Mesenteric fat pad (tissue), 1 donor: Measurements from ENCODE around the gene RTN4. TPM values are rescaled to one million over a fixed set of nuclear protein-coding genes. Genes with fewer than 3 reads are reported as not detected.
"Not testable (repeated sequence)": the region's sequence is repeated elsewhere in the genome, so short reads cannot be mapped to it uniquely, and the experiment has no call there.

Experiments
- DNase-seq: peaks from one replicate; pipeline ENCODE4 v3.0.0-alpha.2; 2020; ENCODE audit warnings: low spot score
- total RNA-seq: library from RNA; stranded (reverse); fragmentation: NEBNext Ultra II Directional; extraction: Animal tissue kit (Norgen Biotek cat#: 25700); gene quantifications from one replicate; pipeline ENCODE4 v1.2.1, GENCODE V29; 2021
- donor health status: DM: yes; HTN: yes; CAD: no.

The RTN4 gene
- total RNA-seq, 1 donor from 2014 or later: 681 TPM

DNA sequence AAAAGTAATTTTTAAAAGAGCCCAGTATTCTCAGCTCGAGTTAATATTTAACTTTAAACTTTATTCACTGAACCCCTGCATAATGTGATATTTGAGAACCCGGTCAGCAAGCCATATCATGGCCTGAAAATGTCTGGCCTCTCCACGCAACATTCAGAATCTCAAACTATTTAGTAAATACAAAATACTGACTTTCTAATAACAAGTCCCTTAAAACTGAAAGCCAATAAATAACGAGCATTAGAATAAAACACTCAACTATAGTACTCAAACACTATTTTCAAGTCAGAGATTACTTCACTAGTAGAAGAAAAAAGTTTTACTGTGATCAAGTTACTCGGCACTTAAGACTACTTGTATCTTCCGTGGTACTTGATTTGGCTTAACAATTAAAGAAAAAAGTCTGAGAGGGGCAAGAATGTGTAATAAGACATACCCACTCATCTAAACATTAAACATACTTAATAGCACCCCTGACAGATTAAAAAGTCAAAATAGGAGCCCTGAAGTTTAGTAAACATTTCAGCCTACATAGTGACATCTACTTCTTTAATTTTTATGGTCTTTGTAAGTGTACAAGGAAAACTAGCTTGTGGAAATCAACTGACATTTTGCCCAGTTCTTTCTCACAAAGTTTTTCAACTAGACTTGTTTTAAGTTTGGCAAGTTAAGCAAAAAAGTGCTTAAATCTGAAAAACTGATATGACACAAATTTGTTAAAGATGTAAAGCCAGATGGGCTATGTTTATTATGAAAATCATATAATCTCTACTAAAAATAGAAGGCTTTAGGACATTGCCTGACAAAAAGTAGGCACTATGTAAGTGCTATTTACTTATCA lies 38.2 kb downstream of the RTN4 start:
- DNase-seq: no peak

DNA sequence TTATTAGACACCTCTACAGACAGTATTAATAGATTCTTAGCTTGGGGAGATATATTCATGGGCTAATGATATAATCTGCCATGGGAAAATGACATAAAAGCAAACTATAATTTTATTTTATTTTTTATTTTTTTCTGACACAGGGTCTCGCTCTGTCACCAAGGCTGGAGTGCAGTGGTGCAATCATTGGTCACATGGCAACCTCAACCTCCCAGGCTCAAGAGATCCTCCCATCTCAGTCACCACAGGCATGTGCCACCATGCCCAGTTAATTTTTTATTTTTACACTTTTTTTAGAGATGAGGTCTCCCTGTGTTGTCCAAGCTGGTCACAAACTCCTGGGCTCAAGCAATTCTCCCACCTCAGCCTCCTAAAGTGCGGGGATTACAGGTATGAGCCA lies 39.3 kb downstream of the RTN4 start:
- DNase-seq: no peak

DNA sequence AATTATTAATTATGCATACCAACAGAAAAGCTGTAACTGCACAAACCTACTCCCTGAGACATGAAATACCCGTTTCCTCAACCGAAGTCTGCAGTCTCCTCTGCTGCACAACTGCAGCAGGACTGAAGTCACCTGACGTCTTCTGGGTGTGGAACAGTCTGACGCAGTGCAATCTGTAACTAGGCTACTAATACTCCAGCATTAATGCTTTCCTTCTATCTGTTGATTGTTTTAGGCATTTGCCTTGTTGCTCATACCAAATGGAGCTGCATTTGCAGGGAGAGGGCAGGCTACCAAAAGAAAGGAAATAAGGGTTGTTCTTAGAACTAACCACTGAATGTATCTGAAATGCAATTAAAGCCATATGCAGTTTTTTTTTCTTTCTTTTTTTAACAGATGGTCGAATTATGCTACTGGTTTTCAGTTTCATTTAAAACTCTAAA lies 40.1 kb downstream of the RTN4 start:
- DNase-seq: no peak

DNA sequence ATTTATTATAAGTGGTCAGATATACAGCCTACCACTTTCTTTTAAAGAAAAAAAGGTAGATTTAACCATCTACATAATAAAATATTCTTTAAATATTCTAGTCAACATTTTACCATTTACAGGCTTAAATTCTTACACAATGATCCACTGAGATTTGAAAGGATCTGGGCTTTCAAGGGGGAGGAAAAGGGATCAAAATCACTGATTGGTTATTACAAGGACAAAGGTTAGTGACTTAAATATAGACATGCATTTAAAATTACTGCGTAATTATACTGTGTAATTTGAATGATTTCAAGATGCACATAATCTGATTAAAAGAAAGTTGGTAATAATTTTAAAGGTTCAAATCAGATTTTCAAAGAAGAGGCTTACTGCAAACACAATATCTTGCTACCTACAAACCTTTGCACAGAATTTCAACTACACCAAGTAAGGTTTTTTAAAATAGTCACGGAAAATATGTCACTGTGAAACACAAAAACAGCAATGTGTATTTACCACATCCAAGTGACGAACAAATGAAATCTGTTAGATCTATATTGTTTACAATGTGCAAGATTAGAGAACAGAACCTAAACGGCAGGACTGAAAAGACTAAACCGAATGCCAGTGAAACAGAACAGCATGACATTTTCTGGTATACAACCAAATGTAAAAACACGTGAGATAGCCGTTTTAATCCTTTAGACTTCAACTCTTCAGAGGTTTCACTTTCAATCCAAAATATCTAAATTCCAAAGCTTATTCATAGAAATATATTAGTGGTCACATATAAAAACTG lies 40.8 kb downstream of the RTN4 start:
- no peak for DNase-seq

DNA sequence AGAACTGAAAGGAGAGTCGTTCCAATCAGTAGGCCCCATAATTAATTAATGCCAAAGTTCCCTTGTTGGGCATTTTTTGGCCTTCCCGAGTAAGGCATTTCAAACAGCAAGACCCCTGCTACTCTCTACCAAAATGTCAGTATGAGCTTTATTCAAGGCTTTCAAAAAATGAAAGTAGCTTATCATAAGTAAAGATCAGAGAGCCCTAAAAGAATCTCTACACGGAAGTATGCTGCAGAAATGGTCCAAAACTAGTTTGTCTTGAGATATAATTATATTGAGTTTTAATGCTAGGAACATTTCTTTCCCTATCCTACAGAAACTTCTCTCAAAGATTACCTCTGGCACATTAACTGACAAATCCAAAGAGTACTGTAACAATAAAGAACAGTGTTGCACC lies 43.9 kb downstream of the RTN4 start:
- DNase-seq: no peak

DNA sequence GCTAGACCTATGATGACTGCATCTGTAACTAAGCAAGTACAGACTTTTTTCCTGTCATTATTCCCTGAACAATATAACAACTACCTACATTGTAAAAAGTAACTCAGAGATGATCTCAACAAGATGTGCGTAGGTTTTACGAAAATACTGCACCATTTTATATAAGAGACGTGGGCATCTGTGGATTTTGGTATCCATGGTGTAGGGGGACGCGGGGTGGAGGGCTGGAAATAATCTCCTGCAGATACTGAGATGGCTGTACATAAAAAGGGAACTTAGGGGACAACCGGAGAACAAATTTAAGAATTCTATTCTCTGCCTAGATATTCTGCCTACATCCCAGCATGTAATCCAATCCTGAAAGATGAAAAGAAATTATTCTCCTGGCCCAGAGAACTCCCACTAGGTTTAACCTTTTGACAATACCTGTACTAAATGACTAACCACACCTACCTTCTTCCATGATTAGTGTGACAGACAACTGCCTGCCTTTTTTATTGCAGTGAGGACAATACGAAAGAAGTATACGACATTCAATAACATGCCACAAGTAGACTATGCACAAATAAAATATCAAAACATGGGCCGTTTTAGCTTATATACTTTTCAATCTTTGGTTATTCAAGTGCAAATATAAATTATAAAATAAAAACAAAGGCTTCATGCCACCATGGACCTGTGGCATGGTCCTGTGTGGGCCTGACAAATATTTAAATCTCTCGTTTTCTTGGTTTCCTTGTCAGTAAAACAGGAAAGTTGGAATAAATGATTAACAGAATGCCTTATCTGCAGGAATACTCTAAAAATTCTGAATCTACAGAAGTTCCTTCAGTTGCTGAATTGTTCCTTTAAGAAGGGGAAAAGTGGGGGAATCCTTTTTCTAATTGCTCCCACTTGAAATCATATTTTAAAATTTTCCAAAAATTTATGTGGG lies 46.3 kb downstream of the RTN4 start:
- DNase-seq: no peak

DNA sequence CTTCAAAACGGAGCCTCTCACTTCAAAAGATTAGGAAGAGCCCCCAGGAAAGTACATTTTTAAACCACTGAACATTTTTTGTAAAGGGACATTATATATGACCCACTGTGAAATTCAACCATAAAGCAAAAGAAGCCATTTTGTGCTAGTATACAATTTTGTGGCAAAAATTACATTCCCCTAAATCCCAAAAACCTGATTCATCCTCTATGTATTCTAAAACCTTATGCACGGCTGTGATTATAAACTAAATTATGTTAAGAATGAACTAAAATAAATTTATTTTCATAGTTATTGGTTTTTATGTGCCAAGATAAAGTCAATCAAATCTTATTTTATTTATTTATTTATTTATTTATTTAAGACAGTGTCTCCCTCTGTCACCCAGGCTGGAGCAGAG lies 48.5 kb downstream of the RTN4 start:
- DNase-seq: no peak

DNA sequence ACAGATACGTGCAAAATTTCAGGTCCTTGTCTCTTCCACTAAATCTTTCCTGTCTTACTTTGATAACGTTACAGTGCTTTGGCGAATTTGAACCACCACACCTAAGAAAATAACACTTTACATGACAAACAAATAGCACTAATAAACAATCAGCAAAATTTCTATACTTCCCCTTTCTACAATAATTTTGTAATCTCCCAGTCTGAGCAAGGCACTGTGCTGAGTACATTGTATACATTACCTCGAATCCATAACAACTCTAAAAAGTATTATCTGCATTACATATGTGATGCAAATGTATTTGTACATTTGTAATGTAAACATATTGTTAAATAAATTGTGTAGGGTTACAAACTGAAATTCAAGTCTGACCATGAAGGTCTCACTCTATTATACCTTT lies 49.9 kb downstream of the RTN4 start:
- DNase-seq: no peak

DNA sequence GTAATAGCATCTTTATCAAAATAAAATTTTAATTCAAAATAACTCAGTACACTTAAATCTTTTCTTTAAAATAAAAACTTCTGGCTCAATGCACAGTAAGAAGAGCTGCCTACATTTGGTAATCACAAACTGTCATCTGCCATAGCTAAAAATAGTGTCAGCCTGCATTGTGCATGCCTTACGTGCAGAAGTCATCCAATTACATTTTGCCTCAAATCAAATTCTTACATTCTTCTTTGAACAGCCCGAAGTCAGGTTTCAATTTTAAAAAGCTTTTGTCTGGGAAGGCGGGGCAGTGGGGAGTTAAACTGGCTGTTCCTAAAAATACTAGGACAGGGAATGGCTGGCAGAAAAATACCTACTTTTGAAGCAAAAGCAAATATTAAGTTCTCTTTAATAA lies 51.1 kb downstream of the RTN4 start:
- DNase-seq: no peak

DNA sequence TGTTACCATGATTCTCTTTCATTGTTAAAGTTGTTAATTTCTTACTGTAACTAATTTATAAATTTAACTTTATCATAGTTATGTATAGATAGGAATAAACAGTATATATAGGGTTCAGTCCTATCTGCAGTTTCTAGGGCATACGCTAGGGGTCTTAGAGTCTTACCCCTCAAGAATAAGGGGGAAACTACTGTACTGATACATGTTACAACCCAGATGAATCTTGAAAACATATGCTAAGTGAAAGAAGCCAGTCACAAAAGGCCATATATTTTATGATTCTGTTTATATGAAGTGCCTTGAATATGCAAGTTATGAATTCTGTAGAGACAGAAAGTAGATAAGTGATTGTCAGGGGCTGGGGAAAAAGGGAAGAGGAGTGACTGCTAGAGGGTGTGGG lies 52.4 kb downstream of the RTN4 start:
- no peak for DNase-seq

DNA sequence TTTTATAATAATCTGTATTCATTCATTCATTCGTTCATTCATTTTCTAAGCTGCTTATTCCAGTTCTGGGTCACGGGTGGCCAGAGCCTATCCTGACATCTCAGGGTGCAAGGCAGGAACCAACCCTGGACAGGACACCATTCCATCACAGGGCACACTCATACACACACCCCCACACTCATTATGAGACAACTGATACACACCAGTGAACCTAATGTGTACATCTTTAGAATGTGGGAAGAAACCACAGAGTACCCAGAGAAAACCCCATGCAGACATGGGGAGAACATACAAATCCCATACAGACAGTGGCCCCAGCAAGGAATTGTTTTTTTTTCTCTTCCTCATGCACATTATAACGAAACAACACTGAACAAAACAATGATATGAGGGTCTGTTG lies 54.7 kb downstream of the RTN4 start:
- no peak for DNase-seq

DNA sequence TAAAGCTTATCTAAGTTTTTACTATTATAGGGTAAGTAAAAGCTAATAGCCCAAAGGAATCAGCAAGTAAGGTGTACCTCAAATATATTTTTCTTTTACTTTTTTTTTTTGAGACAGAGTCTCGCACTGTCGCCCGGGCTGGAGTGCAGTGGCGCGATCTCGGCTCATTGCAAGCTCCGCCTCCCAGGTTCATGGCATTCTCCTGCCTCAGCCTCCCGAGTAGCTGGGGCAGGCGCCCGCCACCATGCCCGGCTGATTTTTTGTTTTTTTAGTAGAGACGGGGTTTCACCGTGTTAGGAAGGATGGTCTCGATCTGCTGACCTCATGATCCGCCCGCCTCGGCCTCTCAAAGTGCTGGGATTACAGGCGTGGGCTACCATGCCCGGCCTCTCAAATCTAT lies 59.6 kb downstream of the RTN4 start:
- DNase-seq: not testable (repeated sequence)

DNA sequence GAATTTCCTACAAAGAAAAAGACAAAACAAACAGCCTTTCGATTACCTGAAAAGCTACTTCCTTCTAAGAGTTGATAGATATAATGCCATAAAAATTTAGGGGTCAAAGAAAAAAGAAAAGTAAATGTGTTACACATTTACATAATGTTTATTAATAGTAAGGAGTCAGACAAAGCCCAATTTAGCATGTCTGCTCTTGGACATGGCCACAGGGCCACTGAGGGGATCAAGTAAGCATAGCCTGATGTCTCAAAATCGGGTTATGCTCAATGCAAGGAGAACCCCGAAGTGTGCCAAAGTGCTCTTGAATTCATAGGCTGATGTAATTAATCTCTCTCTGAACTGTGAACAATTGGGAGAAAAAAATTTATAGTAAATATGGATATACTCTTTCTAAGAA lies 61.6 kb downstream of the RTN4 start:
- no peak for DNase-seq

DNA sequence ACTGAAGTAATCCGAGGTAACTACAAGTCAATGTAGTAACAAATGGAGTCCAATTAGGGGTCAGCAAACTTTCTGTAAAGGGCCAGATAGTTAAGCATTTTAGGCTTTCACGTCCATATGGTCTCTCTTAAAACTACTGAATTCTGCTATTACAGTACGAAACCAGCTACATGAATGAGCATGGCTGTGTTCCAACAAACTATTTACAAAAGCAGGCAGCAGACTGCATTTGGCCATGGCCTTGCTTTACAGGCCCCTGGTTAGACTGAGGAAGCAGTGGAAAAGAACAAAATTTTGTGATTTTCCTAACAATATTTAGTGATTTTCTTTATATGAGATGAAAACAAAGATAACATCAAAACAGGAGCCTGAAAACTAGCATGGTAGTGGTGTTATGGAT lies 64.0 kb downstream of the RTN4 start:
- no peak for DNase-seq

DNA sequence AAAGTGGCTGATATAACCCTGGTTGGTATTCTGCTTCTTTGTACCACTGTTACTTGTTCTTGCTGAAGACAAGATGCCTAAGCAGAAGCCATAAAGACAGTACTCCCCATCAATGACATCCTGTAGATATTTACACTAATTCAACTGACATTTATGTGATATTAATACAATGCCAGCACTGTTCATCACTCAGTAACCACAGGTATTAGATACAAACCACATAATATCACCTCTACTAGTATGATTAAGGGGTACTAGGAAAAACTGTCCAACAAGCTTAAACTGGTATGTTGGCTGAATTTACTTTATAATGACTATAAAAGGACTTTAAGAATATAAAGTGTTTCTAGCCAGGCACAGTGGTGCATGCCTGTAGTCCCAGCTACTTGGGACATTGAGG lies 65.8 kb downstream of the RTN4 start:
- no peak for DNase-seq

DNA sequence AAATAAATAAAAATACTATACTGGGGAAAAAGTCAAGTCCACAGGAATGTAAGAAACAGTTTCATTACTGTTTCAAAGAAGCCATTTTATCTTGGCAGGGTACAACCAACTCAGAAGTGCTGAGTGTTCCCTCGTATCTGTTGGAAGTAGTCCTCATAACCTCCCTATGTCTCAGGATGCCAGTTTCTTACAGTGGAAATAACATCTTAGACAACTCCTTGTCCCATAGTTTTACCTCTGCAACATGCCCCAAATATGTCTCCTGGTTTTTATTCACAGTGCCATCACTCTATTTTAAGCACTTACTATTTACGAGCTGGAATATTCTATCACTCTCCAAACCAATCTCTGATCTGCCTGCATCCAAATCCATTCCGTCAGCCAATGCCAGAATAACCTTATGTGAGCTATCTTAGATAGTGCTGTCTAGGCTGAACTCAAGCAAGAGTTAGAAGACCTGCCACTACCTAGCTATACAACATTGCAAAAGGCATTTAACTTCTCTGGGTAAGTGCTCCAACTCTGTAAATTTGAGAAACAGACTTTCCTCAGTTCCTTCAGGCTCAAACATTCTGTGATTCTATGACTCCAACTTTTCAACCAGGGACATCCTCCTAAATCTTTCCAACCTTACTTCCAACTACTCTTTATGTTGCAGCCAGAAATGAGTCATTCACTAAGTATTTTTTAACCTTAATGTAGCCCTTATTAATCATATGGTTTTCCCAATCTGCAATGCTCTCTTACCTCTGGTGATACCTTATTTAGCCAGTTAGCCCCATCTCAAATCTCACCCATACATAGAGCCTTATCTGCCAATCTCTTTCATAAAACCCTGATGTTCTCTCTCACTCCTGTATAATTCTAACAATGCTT lies 66.7 kb downstream of the RTN4 start:
- no peak for DNase-seq

DNA sequence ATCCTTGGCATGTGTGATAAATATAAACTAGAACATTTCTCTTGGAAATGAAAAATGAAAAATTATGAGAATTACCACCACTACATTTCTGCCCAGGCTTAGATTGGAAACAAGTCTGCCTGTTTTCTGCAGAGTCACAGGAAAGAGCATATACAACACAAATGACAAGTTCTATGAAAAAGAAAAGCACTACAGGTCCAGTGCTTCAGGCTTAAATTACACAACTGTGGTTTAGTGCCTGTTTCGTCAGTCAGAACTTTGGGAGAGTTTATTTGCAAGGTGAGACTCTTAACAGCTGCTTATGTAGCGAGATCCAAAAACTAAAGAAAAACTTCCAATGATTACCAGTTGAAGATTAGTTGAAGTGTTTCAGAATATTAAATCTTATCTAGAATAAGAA lies 68.9 kb downstream of the RTN4 start:
- no peak for DNase-seq

DNA sequence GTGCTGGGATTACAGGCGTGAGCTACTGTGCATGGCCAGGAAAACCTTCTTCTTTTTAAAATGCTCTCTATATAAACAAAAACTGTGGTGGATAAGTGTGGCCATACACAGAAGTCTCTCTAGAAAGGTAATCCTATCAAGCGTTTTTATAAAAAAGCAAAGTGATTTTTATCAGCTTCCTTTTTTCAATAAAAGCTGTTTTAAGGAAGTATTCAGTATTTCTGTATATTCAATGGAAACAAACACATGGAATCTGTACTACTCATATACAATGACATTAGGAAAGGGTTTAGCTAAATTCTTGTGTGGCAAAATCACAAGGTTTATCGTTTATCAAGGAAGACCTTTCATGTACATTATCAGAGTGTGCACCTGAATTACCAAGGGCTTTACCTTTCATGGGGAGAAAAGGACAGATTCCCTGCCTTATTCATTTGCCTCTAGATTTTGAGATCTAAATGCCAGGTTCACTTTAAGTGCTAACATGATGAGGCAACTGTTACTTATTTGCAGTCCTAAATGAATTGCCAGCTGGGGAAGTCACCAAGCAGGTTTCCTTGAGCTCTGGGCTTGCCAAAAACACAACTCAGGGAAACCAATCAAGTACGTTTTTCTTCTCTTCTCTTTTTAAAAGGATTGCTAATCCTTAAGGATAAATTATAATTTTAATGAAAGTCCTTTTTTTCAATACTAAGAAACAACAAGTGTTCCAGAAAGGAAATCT lies 70.8 kb downstream of the RTN4 start:
- no peak for DNase-seq

DNA sequence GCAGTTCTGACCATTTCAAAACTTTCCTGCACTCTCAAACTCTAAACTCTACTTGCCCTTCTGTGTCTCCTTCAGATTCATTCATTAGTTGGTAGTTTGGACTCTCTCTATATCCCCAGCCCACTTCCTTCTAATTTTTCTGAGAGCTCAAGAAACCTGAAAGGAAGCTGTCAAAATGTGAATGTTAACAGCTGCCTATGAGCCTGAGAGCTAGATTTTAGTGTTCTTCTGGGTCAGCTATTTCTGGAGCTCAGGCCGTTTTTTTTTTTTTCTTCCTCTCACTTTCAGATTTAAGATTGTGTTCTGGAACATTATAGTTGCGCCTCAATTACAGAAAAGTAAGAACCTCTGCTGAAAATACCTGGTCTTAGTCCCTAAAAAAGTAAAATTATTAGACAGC lies 73.1 kb downstream of the RTN4 start:
- DNase-seq: no peak
